NCI-H146 (cell line): ENCODE results near the gene OR5K2.

ENCODE experiments used
- DNase-seq: peaks from one replicate; lab custom pipeline; 2025; lab: John Stamatoyannopoulos, UW

The OR5K2 gene

GRCh38 chr3:98522544-98523281 is 25.2 kb downstream of the OR5K2 start, which contains the start of gene CLDND1:
TSS of gene CLDND1 (minus strand) at chr3:98522902. CDS start at chr3:98521424, 1,478 bp downstream.
- peak; percentile 94 for DNase-seq

DNA sequence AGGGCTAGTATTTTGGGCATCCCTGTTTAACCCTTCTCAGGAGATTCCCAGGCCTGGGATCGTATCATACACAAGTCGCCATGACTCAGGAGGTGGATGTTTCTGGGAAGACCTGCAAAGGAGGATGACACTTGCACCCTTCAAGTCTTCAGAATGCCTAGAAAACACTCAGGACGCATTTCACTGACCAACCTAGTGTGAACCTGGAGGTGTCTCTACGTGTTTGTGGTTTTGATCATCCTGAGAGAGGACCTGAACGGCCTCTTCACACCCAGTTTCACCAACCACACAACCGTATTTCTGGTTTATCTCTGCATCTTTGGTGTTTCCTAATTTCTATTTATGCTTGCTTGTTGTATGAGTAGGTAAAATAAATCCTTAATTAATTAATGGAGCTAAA is 28.0 kb downstream of the OR5K2 start:
- DNase-seq = no peak

GRCh38 chr3:98528474-98529346 is 31.2 kb downstream of the OR5K2 start:
- DNase-seq = no peak

- DNase-seq = no peak
These were observed 32.5 kb downstream of the OR5K2 start for GRCh38 chr3:98529856-98530459.

DNA sequence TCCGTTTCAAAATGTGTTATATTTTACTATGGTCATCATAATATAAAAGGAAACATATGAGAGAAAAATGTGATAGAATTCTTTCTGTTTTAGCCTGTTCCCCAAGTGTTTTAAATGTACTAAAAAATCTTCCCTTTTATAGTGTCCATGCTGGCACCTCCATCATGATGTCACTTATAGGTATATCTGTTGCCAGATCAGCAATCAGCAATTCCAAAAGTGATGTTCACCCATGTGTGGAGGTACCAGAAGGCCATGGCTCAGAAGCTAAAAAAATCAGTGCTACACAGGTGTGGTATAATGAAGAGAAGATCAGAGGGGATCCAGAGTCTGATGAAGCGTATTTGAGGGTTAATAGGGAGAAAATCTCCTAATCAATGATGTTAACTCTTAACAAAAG is 33.2 kb downstream of the OR5K2 start:
- no peak for DNase-seq

GRCh38 chr3:98531622-98532274 is 34.3 kb downstream of the OR5K2 start, which contains the start of gene GPR15:
TSS of gene GPR15 (plus strand) at chr3:98531978. CDS start at chr3:98532034, 56 bp downstream.
- no peak for DNase-seq

DNA sequence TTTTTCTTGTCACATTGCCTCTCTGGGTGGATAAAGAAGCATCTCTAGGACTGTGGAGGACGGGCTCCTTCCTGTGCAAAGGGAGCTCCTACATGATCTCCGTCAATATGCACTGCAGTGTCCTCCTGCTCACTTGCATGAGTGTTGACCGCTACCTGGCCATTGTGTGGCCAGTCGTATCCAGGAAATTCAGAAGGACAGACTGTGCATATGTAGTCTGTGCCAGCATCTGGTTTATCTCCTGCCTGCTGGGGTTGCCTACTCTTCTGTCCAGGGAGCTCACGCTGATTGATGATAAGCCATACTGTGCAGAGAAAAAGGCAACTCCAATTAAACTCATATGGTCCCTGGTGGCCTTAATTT is 34.8 kb downstream of the OR5K2 start:
- DNase-seq = no peak

GRCh38 chr3:98532709-98533571 is 35.5 kb downstream of the OR5K2 start:
- DNase-seq = no peak

GRCh38 chr3:98534168-98534567 is 36.7 kb downstream of the OR5K2 start:
- DNase-seq = no peak

- no peak for DNase-seq
These were observed 37.3 kb downstream of the OR5K2 start for GRCh38 chr3:98534734-98535133.

DNA sequence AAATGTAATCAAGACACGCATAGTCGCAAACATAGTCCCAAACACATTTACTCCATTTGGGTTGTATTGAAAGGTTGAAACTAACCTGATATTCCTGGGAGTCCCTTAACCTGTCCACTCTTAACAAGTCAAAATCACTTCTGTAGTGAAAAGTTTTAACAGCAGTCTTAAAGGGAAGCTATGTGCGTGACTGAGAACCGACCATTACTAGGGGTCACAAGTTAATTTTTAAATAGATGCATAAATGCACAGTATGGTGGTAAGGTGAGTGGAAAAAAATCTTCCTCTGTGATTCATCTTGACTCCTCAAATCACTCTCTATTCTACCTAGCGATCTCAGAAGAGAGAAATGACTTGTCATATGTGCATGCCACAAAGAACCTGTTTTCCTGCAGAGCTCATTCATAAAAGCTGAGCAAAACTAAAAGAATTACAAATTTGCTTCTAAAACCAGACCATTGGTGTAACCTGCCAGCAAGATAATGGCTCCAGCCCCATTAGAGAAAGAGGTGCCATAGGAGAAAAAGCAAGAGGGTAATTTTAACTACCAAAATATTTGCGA is 39.1 kb downstream of the OR5K2 start:
- DNase-seq = no peak

GRCh38 chr3:98540346-98540745 is 42.9 kb downstream of the OR5K2 start:
- no peak for DNase-seq

GRCh38 chr3:98541695-98542094 is 44.2 kb downstream of the OR5K2 start:
- DNase-seq = no peak

- DNase-seq = no peak
These were observed 45.1 kb downstream of the OR5K2 start for GRCh38 chr3:98542623-98543022.

DNA sequence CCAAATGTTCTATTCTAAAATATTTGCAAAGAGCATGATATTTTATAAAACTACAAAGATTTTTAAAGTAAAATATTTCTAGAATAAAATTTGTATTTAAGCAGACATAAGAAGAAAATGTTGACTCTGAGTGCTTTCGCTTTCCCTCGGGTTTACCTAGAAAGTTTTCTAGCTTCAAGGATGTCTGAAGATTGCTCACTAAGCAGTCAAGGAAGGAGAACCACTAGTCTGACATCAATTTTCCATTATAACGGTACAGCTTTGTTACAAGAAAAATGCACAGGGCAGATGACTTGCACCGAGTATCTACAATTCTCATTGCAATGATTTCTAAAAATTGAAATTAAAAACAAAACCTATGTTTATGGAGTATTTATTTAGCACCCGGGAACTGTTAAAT is 48.5 kb downstream of the OR5K2 start:
- DNase-seq = no peak
